Sigmoid colon (tissue), 4 donors: Measurements from ENCODE around the gene RHBDF2.

Experiments
- CTCF ChIP-seq, 4 experiments: fragments of 450-650 bp in 3 of 4; fragments of 200-600 bp in 1 of 4; IDR thresholded peaks; one replicate each; pipeline ENCODE4 v1.5.1; 2016 to 2019; ENCODE audit warnings: antibody characterized with exemption in 4 of 4, mild to moderate bottlenecking in 3 of 4, moderate library complexity in 2 of 4
- EP300 ChIP-seq, 4 donors: sonication (generic); formaldehyde crosslinking; IDR thresholded peaks; one replicate each; pipeline ENCODE4 v1.6.1; 2017; ENCODE audit warnings: antibody characterized with exemption in 4 of 4

- no peak for TF ChIP-seq CTCF (IDR thresholded peaks at IDR 0.05)
- TF ChIP-seq EP300 (IDR thresholded peaks at IDR 0.05), result no peak
Observed at GRCh38 chr17:76467809-76468633, 33.2 kb downstream of the RHBDF2 start.
